Measurements from ENCODE around the gene MLLT6.
"Not testable (repeated sequence)": the region's sequence is repeated elsewhere in the genome, so short reads cannot be mapped to it uniquely, and the experiment has no call there.

MLLT6 gene

GRCh38 chr17:38709104-38709820 lies 4.2 kb downstream of the MLLT6 start:
- no peak for DNase-seq

GRCh38 chr17:38709864-38710603 lies 5.0 kb downstream of the MLLT6 start:
- DNase-seq: no peak

GRCh38 chr17:38710604-38710962 lies 5.5 kb downstream of the MLLT6 start:
- no peak for DNase-seq

GRCh38 chr17:38710985-38711384 lies 5.9 kb downstream of the MLLT6 start:
- no peak for DNase-seq

GRCh38 chr17:38711792-38712571 lies 6.9 kb downstream of the MLLT6 start:
- DNase-seq: no peak

- no peak for DNase-seq
Measured at GRCh38 chr17:38712593-38712992, 7.5 kb downstream of the MLLT6 start.

- DNase-seq: no peak
Measured at GRCh38 chr17:38713456-38714075, 8.5 kb downstream of the MLLT6 start.

- DNase-seq: no peak
Measured at GRCh38 chr17:38715216-38715943, 10.3 kb downstream of the MLLT6 start.

- no peak for DNase-seq
Measured at GRCh38 chr17:38716368-38717005, 11.4 kb downstream of the MLLT6 start.

GRCh38 chr17:38717139-38717745 lies 12.2 kb downstream of the MLLT6 start:
- DNase-seq: no peak

- DNase-seq: no peak
Measured at GRCh38 chr17:38719289-38719942, 14.3 kb downstream of the MLLT6 start.

GRCh38 chr17:38719943-38720641 lies 15.0 kb downstream of the MLLT6 start:
- DNase-seq: no peak

GRCh38 chr17:38720941-38721340 lies 15.9 kb downstream of the MLLT6 start:
- DNase-seq: no peak

- no peak for DNase-seq
Measured at GRCh38 chr17:38721802-38722201, 16.7 kb downstream of the MLLT6 start.

- DNase-seq: no peak
Measured at GRCh38 chr17:38724337-38724988, 19.4 kb downstream of the MLLT6 start.

- no peak for DNase-seq
Measured at GRCh38 chr17:38725066-38725465, 20.0 kb downstream of the MLLT6 start.

GRCh38 chr17:38726145-38726544 lies 21.1 kb downstream of the MLLT6 start:
- DNase-seq: not testable (repeated sequence)

- DNase-seq: peak in 1 of 4 experiments; percentile 21
Measured at GRCh38 chr17:38727736-38728135, 22.7 kb downstream of the MLLT6 start.

- peak in 2 of 4 experiments; percentile 50 to 55 for DNase-seq
Measured at GRCh38 chr17:38728290-38728831, 23.3 kb downstream of the MLLT6 start.

Measured in activated naive CD4-positive, alpha-beta T cell (primary cell).